Mesodermal cell (in vitro differentiated cells): ENCODE measurements around the gene GNAL.

Experiments used
- H3K27ac ChIP-seq: 2 replicates; pipeline ENCODE4 v1.7.0; 2013; ENCODE audit warnings: mild to moderate bottlenecking, low read depth, low read length, moderate library complexity; ENCODE audit not compliant: severe bottlenecking
- H3K36me3 ChIP-seq: 2 replicates; pipeline ENCODE4 v1.7.1; 2013; ENCODE audit warnings: mild to moderate bottlenecking, low read length, moderate library complexity; ENCODE audit not compliant: control insufficient read depth, insufficient read depth
- H3K4me1 ChIP-seq: one replicate; pipeline ENCODE4 v1.7.1; 2013; ENCODE audit warnings: mild to moderate bottlenecking, low read length; ENCODE audit not compliant: insufficient read depth, control insufficient read depth, poor library complexity, severe bottlenecking
- H3K4me3 ChIP-seq: 2 replicates; pipeline ENCODE4 v1.7.0; 2013; ENCODE audit warnings: low read length, control low read depth, mild to moderate bottlenecking; ENCODE audit not compliant: insufficient read depth, poor library complexity, severe bottlenecking; ENCODE audit errors: extremely low read depth
- H3K9me3 ChIP-seq: 2 replicates; pipeline ENCODE4 v1.7.1; 2013; ENCODE audit warnings: mild to moderate bottlenecking, low read length, moderate library complexity; ENCODE audit not compliant: control insufficient read depth
- WGBS, 2 experiments: methylation state at CpG; one replicate each; pipeline ENCODE4 v1.1.5; 2013; ENCODE audit warnings: missing lambda C conversion rate in 2 of 2; ENCODE audit not compliant: insufficient coverage in 2 of 2; 5-methylcytosine and 5-hydroxymethylcytosine counted together

GNAL gene

DNA sequence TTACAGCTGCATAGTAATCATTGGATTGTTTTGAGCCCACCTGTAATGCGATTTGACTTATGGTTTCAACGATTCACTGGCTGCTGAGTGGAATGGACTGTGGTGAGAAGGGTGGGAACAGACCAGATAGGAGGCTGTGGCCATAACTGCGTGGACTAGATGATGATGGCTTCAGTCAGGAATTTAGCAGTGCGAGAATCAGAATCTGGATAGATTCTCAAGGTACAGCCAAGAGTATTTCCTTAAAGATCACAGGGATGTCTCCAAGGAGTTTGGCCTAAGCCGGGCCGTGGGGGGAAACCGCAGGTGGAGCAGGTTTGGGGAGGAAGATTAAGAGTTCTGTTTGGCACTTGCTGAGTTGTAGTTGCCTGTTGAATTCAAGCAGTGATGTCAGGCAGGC, 118.2 kb downstream of the GNAL start:
- no peaks in the 10 kb centered on the region for H3K36me3 ChIP-seq
- H3K4me3 ChIP-seq, result no peak overlapping the region
- peak overlapping the region; percentile 79 for H3K27ac ChIP-seq
- peaks cover 19% of the 10 kb centered on the region for H3K4me1 ChIP-seq
- H3K9me3 ChIP-seq, result no peaks in the 10 kb centered on the region
- 91% methylated on average over 7 of the region's 7 CpGs for WGBS, 2 experiments

GRCh38 chr18:11808001-11808855, 119.2 kb downstream of the GNAL start:
- Histone ChIP-seq H3K9me3 (no peaks in the 10 kb centered on the region), H3K4me1 (peaks cover 19% of the 10 kb centered on the region), H3K4me3 (no peak overlapping the region), H3K27ac (peak overlapping the region; percentile 79), H3K36me3 (no peaks in the 10 kb centered on the region)
- WGBS, 2 experiments, result 96 to 97% methylated on average over 3 to 5 of the region's 11 CpGs

- H3K27ac ChIP-seq, result no peak overlapping the region
- peaks cover 19% of the 10 kb centered on the region for H3K4me1 ChIP-seq
- H3K4me3 ChIP-seq, result no peak overlapping the region
- WGBS, 2 experiments, result 90 to 98% methylated on average over 5 to 6 of the region's 6 CpGs
- no peaks in the 10 kb centered on the region for H3K36me3 ChIP-seq
- no peaks in the 10 kb centered on the region for H3K9me3 ChIP-seq
Observed at GRCh38 chr18:11809895-11810294, 120.8 kb downstream of the GNAL start.

DNA sequence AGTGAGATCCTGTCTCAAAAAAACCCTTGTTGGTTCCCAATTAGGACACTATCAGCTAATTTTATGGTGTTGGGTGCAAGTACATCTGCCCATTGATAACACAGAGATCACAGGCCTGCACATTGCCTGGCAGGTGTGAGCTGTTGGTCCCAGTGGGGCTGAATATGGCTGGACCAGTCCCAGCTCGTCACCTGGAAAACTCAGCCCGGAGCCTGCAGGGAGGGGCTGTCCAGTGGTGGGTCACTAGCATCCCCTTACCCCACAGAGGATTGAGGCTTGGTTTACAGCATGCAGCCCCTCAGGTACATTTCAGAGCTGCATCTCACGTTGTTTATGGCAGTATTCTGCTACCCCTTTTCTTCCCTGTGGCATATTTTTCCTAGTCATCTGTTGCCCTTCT, 121.3 kb downstream of the GNAL start:
- Histone ChIP-seq H3K9me3 (no peaks in the 10 kb centered on the region), H3K4me1 (peaks cover 19% of the 10 kb centered on the region), H3K27ac (no peak overlapping the region), H3K36me3 (no peaks in the 10 kb centered on the region), H3K4me3 (no peak overlapping the region)
- WGBS, 2 experiments, result 84 to 86% methylated on average over 2 to 3 of the region's 3 CpGs

- no peak overlapping the region for H3K4me3 ChIP-seq
- no peak overlapping the region for H3K27ac ChIP-seq
- no peaks in the 10 kb centered on the region for H3K9me3 ChIP-seq
- H3K4me1 ChIP-seq, result peaks cover 16% of the 10 kb centered on the region
- no peaks in the 10 kb centered on the region for H3K36me3 ChIP-seq
- WGBS, 2 experiments, result 90 to 92% methylated on average over 11 of the region's 11 CpGs
Observed at GRCh38 chr18:11811009-11811408, 121.9 kb downstream of the GNAL start.

DNA sequence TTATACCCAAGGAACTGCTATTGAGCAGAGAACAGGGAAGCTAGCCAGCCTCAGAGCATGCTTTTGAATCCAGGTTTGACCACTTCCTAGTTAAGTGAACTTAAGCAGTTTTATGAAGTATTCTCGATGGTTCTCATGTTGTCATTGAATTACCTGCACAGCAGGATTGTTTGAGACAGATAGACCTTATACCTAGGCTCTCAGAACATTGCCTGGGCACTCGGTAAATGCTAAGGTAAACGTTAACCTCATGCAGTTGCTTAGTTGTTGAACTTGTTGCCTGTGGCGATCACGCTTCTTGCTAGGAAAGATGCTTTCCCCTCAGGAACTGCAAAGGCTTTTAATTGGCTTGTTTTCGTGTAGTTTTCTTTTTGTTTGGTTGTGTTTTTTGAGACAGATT, 128.2 kb downstream of the GNAL start:
- Histone ChIP-seq H3K4me3 (no peak overlapping the region), H3K4me1 (no peaks in the 10 kb centered on the region), H3K27ac (no peak overlapping the region), H3K9me3 (no peaks in the 10 kb centered on the region), H3K36me3 (no peaks in the 10 kb centered on the region)
- 88 to 90% methylated on average over 4 to 5 of the region's 6 CpGs for WGBS, 2 experiments

- H3K4me1 ChIP-seq, result peaks cover 5% of the 10 kb centered on the region
- H3K36me3 ChIP-seq, result no peaks in the 10 kb centered on the region
- whole genome bisulfite sequencing, 2 experiments, result 95 to 97% methylated on average over 10 to 16 of the region's 17 CpGs
- no peak overlapping the region for H3K4me3 ChIP-seq
- no peaks in the 10 kb centered on the region for H3K9me3 ChIP-seq
- no peak overlapping the region for H3K27ac ChIP-seq
Observed at GRCh38 chr18:11818486-11819203, 129.6 kb downstream of the GNAL start.

GRCh38 chr18:11819938-11820337, 130.9 kb downstream of the GNAL start:
- no peaks in the 10 kb centered on the region for H3K9me3 ChIP-seq
- no CpG with 5 or more reads among the region's 2 CpGs for WGBS, 2 experiments
- H3K36me3 ChIP-seq, result no peaks in the 10 kb centered on the region
- no peak overlapping the region for H3K4me3 ChIP-seq
- H3K27ac ChIP-seq, result no peak overlapping the region
- H3K4me1 ChIP-seq, result peaks cover 8% of the 10 kb centered on the region

DNA sequence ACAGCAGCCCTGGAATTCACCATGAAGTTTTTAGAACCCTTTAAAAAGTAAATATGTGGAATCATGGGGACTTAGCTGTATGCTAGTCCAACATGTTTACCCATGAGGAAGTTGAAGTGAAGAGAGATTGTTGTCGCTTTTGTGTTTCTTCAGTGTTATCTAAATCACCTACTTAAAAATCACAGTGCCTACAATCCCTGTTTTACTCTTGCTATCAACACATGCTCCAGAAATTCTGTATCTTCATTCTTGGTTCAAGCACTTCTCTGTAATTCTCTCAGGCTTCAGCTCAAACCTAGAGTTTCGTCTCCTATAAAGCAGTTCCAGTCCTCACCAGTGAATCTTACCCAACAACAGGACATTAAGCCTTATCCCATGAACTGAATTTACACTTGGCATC, 131.6 kb downstream of the GNAL start:
- Histone ChIP-seq H3K27ac (no peak overlapping the region), H3K4me3 (no peak overlapping the region), H3K4me1 (peaks cover 8% of the 10 kb centered on the region), H3K36me3 (no peaks in the 10 kb centered on the region), H3K9me3 (no peaks in the 10 kb centered on the region)
- WGBS, 2 experiments, result 0% methylated on average over 1 of the region's 2 CpGs

DNA sequence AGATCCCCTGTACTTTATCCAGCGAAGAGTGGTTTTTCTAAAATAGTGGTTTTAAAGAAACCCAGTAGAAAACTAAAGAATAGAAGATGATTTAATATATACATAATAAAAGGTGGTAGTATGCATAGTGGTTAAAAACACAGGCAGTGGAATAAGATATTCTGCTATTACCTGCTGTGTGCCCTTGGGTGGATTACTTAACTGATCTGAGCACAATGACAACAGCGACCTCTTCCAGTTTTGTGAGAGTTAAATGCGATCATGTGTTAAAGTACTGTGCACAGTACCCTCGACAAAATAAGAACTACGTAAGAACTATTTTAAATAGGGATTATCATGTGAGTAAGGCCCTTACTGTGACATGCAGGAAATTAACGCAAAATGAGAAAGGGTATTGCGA, 132.1 kb downstream of the GNAL start:
- no peaks in the 10 kb centered on the region for H3K9me3 ChIP-seq
- peaks cover 12% of the 10 kb centered on the region for H3K4me1 ChIP-seq
- 94 to 96% methylated on average over 4 to 6 of the region's 7 CpGs for WGBS, 2 experiments
- no peaks in the 10 kb centered on the region for H3K36me3 ChIP-seq
- no peak overlapping the region for H3K4me3 ChIP-seq
- no peak overlapping the region for H3K27ac ChIP-seq
